HCT116 (cell line): ENCODE measurements around the gene ARPP21. TPM values are rescaled to one million over a fixed set of nuclear protein-coding genes. Genes with fewer than 3 reads are reported as not detected.

ENCODE experiments used
- ATAC-seq: fragments of 200-7000 bp; cut with Tn5 transposase; 2 replicates; pipeline ENCODE4 v1.9.1; 2020; ENCODE audit warnings: mild to moderate bottlenecking, moderate library complexity
- BruUV-seq: library from RNA; stranded (reverse); fragments of 400-500 nt; replicated peaks from 2 replicates; lab custom pipeline; 2021; lab: Mats Ljungman, UMichigan
- CTCF ChIA-PET: fragments of 300-600 bp; sonication (Branson Sonifier 250); formaldehyde crosslinking; loops from one replicate; lab custom pipeline; 2021; ENCODE audit warnings: antibody characterized with exemption; lab: Charles Lee
- POLR2A ChIA-PET: fragments of 300-600, 350-600 bp; sonication (Branson Sonifier 250); formaldehyde crosslinking; loops from one replicate; lab custom pipeline; 2021; ENCODE audit warnings: antibody characterized with exemption; lab: Charles Lee
- RAD21 ChIA-PET, 2 experiments: fragments of 300-600 bp; sonication (Branson Sonifier 250); formaldehyde crosslinking; loops; one replicate each; lab custom pipeline; 2023; ENCODE audit warnings: low total read pairs in 2 of 2; ENCODE audit not compliant: uncharacterized antibody in 2 of 2, unreplicated experiment in 2 of 2, low non-redundant PET in 1 of 2; lab: Charles Lee
- DNase-seq: peaks from one replicate; pipeline ENCODE4 v3.0.0-alpha.2; 2010; ENCODE audit warnings: low read depth, low spot score
- H2AFZ ChIP-seq: fragments of 200-600 bp; shearing (Covaris generic), sonication (generic); 2 replicates; pipeline ENCODE4 v1.6.1; 2017; ENCODE audit warnings: low read depth, mixed run types, mixed read lengths, antibody characterized with exemption, low read length; ENCODE audit not compliant: poor library complexity, severe bottlenecking
- H3K27ac ChIP-seq: 2 replicates; pipeline ENCODE4 v1.5.1; 2012; ENCODE audit warnings: low read depth, low read length
- H3K27me3 ChIP-seq: fragments of 200-600 bp; sonication (generic); 2 replicates; pipeline ENCODE4 v1.6.1; 2016; ENCODE audit warnings: mixed run types, low read length, mixed read lengths; ENCODE audit not compliant: insufficient read depth
- H3K36me3 ChIP-seq, 2 experiments: fragments of 200-500 bp in 1 of 2; fragments of 200-600 bp in 1 of 2; sonication (Bioruptor generic) in 1 of 2; sonication (generic) in 1 of 2; 2 replicates each; pipeline versions ENCODE4 v1.5.1 to v1.6.1; 2014 to 2016; ENCODE audit warnings: low read length in 2 of 2, inconsistent platforms in 1 of 2, mixed read lengths in 1 of 2, mixed run types in 1 of 2; ENCODE audit not compliant: insufficient read depth in 2 of 2, control insufficient read depth in 1 of 2
- H3K4me1 ChIP-seq, 2 experiments: fragments of 200-600 bp in 1 of 2; sonication (generic) in 1 of 2; 2 replicates each; pipeline versions ENCODE4 v1.5.1 to v1.6.1; 2012 to 2017; ENCODE audit warnings: low read length in 2 of 2, inconsistent platforms in 1 of 2, mild to moderate bottlenecking in 1 of 2, mixed read lengths in 1 of 2, mixed run types in 1 of 2, moderate library complexity in 1 of 2; ENCODE audit not compliant: insufficient read depth in 2 of 2, control insufficient read depth in 1 of 2
- H3K4me2 ChIP-seq: fragments of 200-600 bp; sonication (generic); 2 replicates; pipeline ENCODE4 v1.6.1; 2017; ENCODE audit warnings: mixed run types, low read length, mixed read lengths
- H3K4me3 ChIP-seq, 2 experiments: fragments of 200-600 bp in 1 of 2; sonication (generic) in 1 of 2; replicated peaks in 1 of 2; 2 replicates each; pipeline ENCODE4 v1.5.1; 2011 to 2016; ENCODE audit warnings: low read length in 2 of 2, control low read depth in 1 of 2, low read depth in 1 of 2, mild to moderate bottlenecking in 1 of 2, mixed read lengths in 1 of 2, mixed run types in 1 of 2
- H3K79me2 ChIP-seq: fragments of 200-600 bp; sonication (generic); 2 replicates; pipeline ENCODE4 v1.6.1; 2017; ENCODE audit warnings: mild to moderate bottlenecking, mixed run types, low read length, moderate library complexity, mixed read lengths; ENCODE audit not compliant: insufficient read depth
- H3K9ac ChIP-seq: fragments of 200-600 bp; sonication (generic); 2 replicates; pipeline ENCODE4 v1.6.1; 2016; ENCODE audit warnings: low read length, mixed read lengths
- H3K9me2 ChIP-seq: fragments of 200-600 bp; sonication (generic), shearing (Covaris generic); 2 replicates; pipeline ENCODE4 v1.6.1; 2017; ENCODE audit warnings: mixed run types, mild to moderate bottlenecking, moderate library complexity; ENCODE audit not compliant: insufficient read depth
- H3K9me3 ChIP-seq, 2 experiments: fragments of 200-500 bp in 1 of 2; fragments of 200-600 bp in 1 of 2; sonication (Bioruptor generic) in 1 of 2; sonication (generic) in 1 of 2; 2 replicates each; pipeline ENCODE4 v1.6.1; 2014 to 2017; ENCODE audit warnings: low read length in 2 of 2, mixed read lengths in 2 of 2, inconsistent platforms in 1 of 2, low read depth in 1 of 2, mild to moderate bottlenecking in 1 of 2, mixed run types in 1 of 2, moderate library complexity in 1 of 2; ENCODE audit not compliant: control insufficient read depth in 1 of 2, insufficient read depth in 1 of 2
- H4K20me1 ChIP-seq: fragments of 200-600 bp; sonication (generic), shearing (Covaris generic); 2 replicates; pipeline ENCODE4 v1.6.1; 2017; ENCODE audit warnings: mixed run types, mild to moderate bottlenecking, moderate library complexity; ENCODE audit not compliant: insufficient read depth
- CBX3 ChIP-seq: IDR thresholded peaks from 2 replicates; pipeline ENCODE4 v1.6.1; 2012; ENCODE audit warnings: low read depth
- EGR1 ChIP-seq: IDR thresholded peaks from 2 replicates; pipeline ENCODE4 v1.6.1; 2012; ENCODE audit warnings: low read depth
- EZH2 ChIP-seq: fragments of 200-600 bp; sonication (generic); IDR thresholded peaks from 2 replicates; pipeline ENCODE4 v1.6.1; 2017; ENCODE audit warnings: antibody characterized with exemption, mixed run types
- EZH2phosphoT487 ChIP-seq: fragments of 200-600 bp; IDR thresholded peaks from 2 replicates; pipeline ENCODE4 v1.6.1; 2018; ENCODE audit warnings: antibody characterized with exemption, borderline replicate concordance
- JUND ChIP-seq: IDR thresholded peaks from 2 replicates; pipeline ENCODE4 v1.6.1; 2012
- SIN3A ChIP-seq: IDR thresholded peaks from 2 replicates; pipeline ENCODE4 v1.6.1; 2012; ENCODE audit warnings: low read depth
- SP1 ChIP-seq: IDR thresholded peaks from 2 replicates; pipeline ENCODE4 v1.6.1; 2012; ENCODE audit warnings: low read depth
- TCF7L2 ChIP-seq: IDR thresholded peaks from 2 replicates; pipeline ENCODE4 v1.7.0; 2011; ENCODE audit warnings: borderline replicate concordance, inconsistent platforms; ENCODE audit not compliant: insufficient read depth, insufficient read length; ENCODE audit errors: extremely low read depth
- ZNF274 ChIP-seq: fragments of 200-500 bp; sonication (Bioruptor generic); IDR thresholded peaks from 2 replicates; pipeline ENCODE4 v1.6.1; 2014; ENCODE audit warnings: mild to moderate bottlenecking, low read depth, low read length, inconsistent platforms
- intact Hi-C: fragments of 100-400 bp; cut with micrococcal nuclease; formaldehyde crosslinking; loops from 2 replicates; pipeline ENCODE4 v1.10.0; 2022
- total RNA-seq: library from RNA; stranded (reverse); gene quantifications from one replicate; pipeline ENCODE4 v1.2.1, GENCODE V29; 2021; ENCODE audit not compliant: unreplicated experiment
- TF ChIP-seq, protein P1 (sequence below): IDR thresholded peaks from 2 replicates; pipeline ENCODE4 v1.6.1; 2012
- TF ChIP-seq, protein P2 (sequence below): IDR thresholded peaks from 2 replicates; pipeline ENCODE4 v1.6.1; 2012

The ARPP21 gene
- total RNA-seq, 1 experiment from 2014 or later, result not detected

DNA sequence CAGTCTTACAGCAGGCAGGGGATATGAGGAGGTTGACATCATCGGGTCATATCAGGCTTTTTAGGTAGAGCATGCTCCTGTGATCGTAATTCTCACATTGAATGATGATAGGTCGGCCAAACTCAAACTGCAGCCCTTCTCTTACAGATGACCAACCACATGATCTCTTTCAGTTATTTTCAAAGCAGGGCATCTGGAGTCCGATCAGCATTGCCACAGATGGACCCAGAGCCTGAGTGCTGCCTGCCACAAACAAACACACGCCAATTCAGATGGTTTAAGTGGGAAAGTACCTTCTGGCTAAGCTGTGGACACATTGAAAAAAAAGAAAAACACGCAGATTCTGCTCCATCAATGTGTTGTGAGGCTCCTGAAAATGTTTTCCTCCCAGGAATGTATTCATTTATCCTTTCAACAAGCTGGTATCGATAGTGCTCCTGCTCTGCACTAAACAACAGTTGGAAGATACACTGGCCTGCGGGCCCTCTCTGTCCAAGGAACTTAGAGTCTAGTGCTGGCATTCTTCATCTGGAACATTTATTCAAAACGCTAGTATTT lies 31.2 kb downstream of the ARPP21 start (continued):
- TF ChIP-seq EZH2 (no peak), TCF7L2 (no peak), EGR1 (no peak), ZNF274 (no peak), EZH2phosphoT487 (no peak), SP1 (no peak)
- TF ChIP-seq, protein P1, sequence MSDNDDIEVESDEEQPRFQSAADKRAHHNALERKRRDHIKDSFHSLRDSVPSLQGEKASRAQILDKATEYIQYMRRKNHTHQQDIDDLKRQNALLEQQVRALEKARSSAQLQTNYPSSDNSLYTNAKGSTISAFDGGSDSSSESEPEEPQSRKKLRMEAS, result no peak

DNA sequence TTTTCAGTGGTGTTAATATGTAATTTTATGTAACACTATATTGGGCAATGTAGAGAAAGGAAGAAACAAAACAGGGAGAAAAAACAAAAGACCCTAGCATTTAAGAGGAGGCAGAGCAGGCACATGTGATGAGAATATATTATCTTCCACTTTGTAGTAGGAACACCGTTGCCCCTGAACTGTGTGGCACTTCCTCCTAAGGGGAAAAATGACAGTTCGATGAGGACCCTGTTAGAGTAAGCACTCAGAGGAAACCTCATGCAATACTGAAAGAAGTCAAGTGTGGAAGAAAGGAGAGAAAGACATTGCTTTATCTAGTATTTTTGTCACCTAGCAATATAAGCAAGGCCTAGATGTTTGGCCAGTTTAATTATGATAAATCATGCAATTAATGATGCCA lies 32.2 kb downstream of the ARPP21 start:
- Histone ChIP-seq H3K27ac (no peak overlapping the region), H3K27me3 (no peaks in the 10 kb centered on the region), H3K9ac (no peak overlapping the region), H3K9me3 (peaks cover 5 to 9% of the 10 kb centered on the region in 2 experiments; a peak in 2 of 4 replicates), H4K20me1 (no peaks in the 10 kb centered on the region), H3K79me2 (no peaks in the 10 kb centered on the region), H3K4me3 (no peak overlapping the region), H2AFZ (no peak overlapping the region), H3K4me1 (no peaks in the 10 kb centered on the region), H3K36me3 (no peaks in the 10 kb centered on the region), H3K9me2 (no peaks in the 10 kb centered on the region), H3K4me2 (no peak overlapping the region)
- ATAC-seq (no peak), DNase-seq (no peak)
- RAD21 ChIA-PET, result no interaction called here
- CTCF ChIA-PET, result no interaction called here
- POLR2A ChIA-PET, result no interaction called here
- TF ChIP-seq, protein P2, sequence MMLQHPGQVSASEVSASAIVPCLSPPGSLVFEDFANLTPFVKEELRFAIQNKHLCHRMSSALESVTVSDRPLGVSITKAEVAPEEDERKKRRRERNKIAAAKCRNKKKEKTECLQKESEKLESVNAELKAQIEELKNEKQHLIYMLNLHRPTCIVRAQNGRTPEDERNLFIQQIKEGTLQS, result no peak
- TF ChIP-seq CBX3 (no peak), SIN3A (no peak), JUND (no peak), TCF7L2 (no peak)
- no TSS peak for BruUV-seq
- intact Hi-C loops, result no loop called here
